ENCODE data around the gene IFNAR1. TPM values are rescaled to one million over a fixed set of nuclear protein-coding genes. Genes with fewer than 3 reads are reported as not detected.

Gene IFNAR1
- total and polyA plus RNA-seq, 2 of the 8 experiments (the other 6 are each of a cell fraction or from before 2014, with no cell fraction given): 3.1 to 17.1 TPM

- no peak for TF ChIP-seq CHD7 (IDR thresholded peaks at IDR 0.05; ENCODE audit: insufficient replicate concordance, low read length)
- no peak for TF ChIP-seq EP300 (IDR thresholded peaks at IDR 0.05; ENCODE audit: borderline replicate concordance in 1 of 2, low read depth in 2 of 2, low read length in 2 of 2)
- no peak for TF ChIP-seq MAX (IDR thresholded peaks at IDR 0.05)
Observed at GRCh38 chr21:33397717-33398116, 72.9 kb downstream of the IFNAR1 start (continued).
